Activated T-helper 17 cell treated with anti-CD3 and anti-CD28 coated beads, Interleukin-2, amount 50 U/mL, for 72 hours (primary cell): Measurements from ENCODE around the gene WWOX. TPM values are rescaled to one million over a fixed set of nuclear protein-coding genes. Genes with fewer than 3 reads are reported as not detected.
A peak's percentile ranks its signal among the peaks of the same experiment; 100 is the strongest.
"Not testable (repeated sequence)": the region's sequence is repeated elsewhere in the genome, so short reads cannot be mapped to it uniquely, and the experiment has no call there.

Experiments
- ATAC-seq: fragments of 150-1000 bp; cut with Tn5 transposase; replicated peaks from 2 replicates; pipeline ENCODE4 v1.10.0; 2021; ENCODE audit warnings: mild to moderate bottlenecking, moderate library complexity
- H3K27ac Mint-ChIP-seq: one replicate; pipeline ENCODE4 v1.8.0; 2022; ENCODE audit warnings: mixed read lengths
- H3K27me3 Mint-ChIP-seq: one replicate; pipeline ENCODE4 v1.8.0; 2022; ENCODE audit warnings: mixed read lengths
- H3K36me3 Mint-ChIP-seq: one replicate; pipeline ENCODE4 v1.8.0; 2022; ENCODE audit warnings: low read depth, mild to moderate bottlenecking, mixed read lengths
- H3K4me1 Mint-ChIP-seq: one replicate; pipeline ENCODE4 v1.8.0; 2022; ENCODE audit warnings: mixed read lengths
- H3K4me3 Mint-ChIP-seq: one replicate; pipeline ENCODE4 v1.8.0; 2022; ENCODE audit warnings: mild to moderate bottlenecking, mixed read lengths
- H3K9me3 Mint-ChIP-seq: one replicate; pipeline ENCODE4 v1.8.0; 2022; ENCODE audit warnings: mixed read lengths
- total RNA-seq, 2 donors: library from RNA; stranded (reverse); gene quantifications; one replicate each; pipeline ENCODE4 v1.2.3, GENCODE V29; 2022

Gene WWOX
- total RNA-seq, 2 donors from 2014 or later, result 9.4 to 16.5 TPM

DNA sequence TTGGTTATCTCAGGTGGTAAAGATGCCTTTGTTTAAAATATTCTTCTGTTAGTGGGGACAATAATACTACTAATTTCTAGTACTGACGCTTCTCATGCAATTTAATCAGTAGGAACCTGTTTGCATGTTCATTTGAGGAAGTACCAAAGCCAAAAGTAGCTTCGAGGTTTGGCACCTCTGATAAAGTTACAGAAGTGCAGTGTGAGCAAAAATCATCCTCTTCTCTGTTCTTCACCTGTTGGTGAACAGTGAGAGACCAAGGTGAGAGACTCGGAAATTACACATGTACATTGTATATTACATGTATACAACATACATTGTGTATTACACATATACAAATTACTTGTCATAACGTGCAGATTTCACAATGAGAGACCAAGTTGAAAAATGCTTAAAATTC lies 1096.5 kb downstream of the WWOX start:
- Mint-ChIP-seq H3K4me3 (no peak overlapping the region), H3K36me3 (no peaks in the 10 kb centered on the region), H3K27ac (no peak overlapping the region), H3K4me1 (peaks cover 4% of the 10 kb centered on the region), H3K9me3 (no peaks in the 10 kb centered on the region), H3K27me3 (no peaks in the 10 kb centered on the region)
- no peak for ATAC-seq

GRCh38 chr16:79201436-79201835 lies 1102.0 kb downstream of the WWOX start:
- H3K27ac Mint-ChIP-seq, result no peak overlapping the region
- no peaks in the 10 kb centered on the region for H3K9me3 Mint-ChIP-seq
- no peak for ATAC-seq
- no peaks in the 10 kb centered on the region for H3K4me1 Mint-ChIP-seq
- H3K4me3 Mint-ChIP-seq, result no peak overlapping the region
- H3K27me3 Mint-ChIP-seq, result no peaks in the 10 kb centered on the region
- no peaks in the 10 kb centered on the region for H3K36me3 Mint-ChIP-seq

DNA sequence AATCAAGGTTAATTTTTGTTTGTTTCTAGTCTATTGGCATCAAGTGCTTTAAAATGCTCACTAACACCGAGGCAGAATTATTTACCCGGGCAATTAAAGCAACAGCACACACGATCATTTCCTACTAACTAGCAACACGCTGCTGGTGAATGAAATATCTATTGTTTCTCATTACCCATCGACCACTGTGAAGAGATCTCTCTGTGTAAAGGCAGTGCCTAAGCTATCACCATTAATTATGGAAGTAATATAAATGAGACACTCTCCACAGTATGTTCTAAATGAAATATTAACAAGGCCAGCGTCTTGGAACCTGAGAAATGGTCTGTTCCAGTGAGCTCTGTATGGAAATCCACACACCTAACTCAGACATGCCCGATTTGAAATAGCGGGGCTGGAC lies 1103.5 kb downstream of the WWOX start:
- Mint-ChIP-seq H3K36me3 (no peaks in the 10 kb centered on the region), H3K4me1 (no peaks in the 10 kb centered on the region), H3K4me3 (no peak overlapping the region), H3K27ac (no peak overlapping the region), H3K9me3 (no peaks in the 10 kb centered on the region), H3K27me3 (no peaks in the 10 kb centered on the region)
- ATAC-seq, result no peak

DNA sequence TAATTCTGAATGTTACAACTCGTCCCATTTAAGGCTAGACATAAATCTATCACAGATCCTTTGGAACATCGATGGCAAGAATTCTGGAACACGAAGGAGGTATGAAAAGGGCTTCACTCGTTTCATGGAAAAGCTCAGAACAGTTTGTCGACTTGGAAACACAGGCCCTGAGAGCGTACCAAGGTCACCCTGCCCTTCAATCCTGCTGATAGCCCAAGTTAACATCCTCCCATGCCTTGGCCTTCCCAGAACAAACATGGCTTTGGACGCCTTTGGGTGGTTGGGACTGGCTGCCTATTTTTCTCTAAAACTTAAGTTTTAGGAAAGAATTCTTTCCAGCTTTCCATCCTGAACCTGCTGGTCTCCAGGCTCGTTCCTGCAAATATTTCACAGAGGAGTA lies 1105.0 kb downstream of the WWOX start:
- Mint-ChIP-seq H3K4me1 (no peaks in the 10 kb centered on the region), H3K36me3 (no peaks in the 10 kb centered on the region), H3K9me3 (no peaks in the 10 kb centered on the region), H3K27ac (no peak overlapping the region), H3K4me3 (no peak overlapping the region), H3K27me3 (no peaks in the 10 kb centered on the region)
- no peak for ATAC-seq

- Mint-ChIP-seq H3K4me1 (no peaks in the 10 kb centered on the region), H3K36me3 (no peaks in the 10 kb centered on the region), H3K27me3 (no peaks in the 10 kb centered on the region), H3K9me3 (no peaks in the 10 kb centered on the region), H3K4me3 (no peak overlapping the region), H3K27ac (no peak overlapping the region)
- no peak for ATAC-seq
Observed at GRCh38 chr16:79206889-79207288, 1107.4 kb downstream of the WWOX start.

GRCh38 chr16:79209308-79209707 lies 1109.9 kb downstream of the WWOX start:
- H3K27me3 Mint-ChIP-seq, result no peaks in the 10 kb centered on the region
- ATAC-seq, result no peak
- H3K4me3 Mint-ChIP-seq, result no peak overlapping the region
- no peak overlapping the region for H3K27ac Mint-ChIP-seq
- H3K9me3 Mint-ChIP-seq, result peaks cover 5% of the 10 kb centered on the region
- no peaks in the 10 kb centered on the region for H3K4me1 Mint-ChIP-seq
- no peaks in the 10 kb centered on the region for H3K36me3 Mint-ChIP-seq

GRCh38 chr16:79210607-79211006 lies 1111.2 kb downstream of the WWOX start:
- no peak overlapping the region for H3K27ac Mint-ChIP-seq
- H3K4me1 Mint-ChIP-seq, result no peaks in the 10 kb centered on the region
- no peaks in the 10 kb centered on the region for H3K36me3 Mint-ChIP-seq
- H3K27me3 Mint-ChIP-seq, result no peaks in the 10 kb centered on the region
- no peak overlapping the region for H3K4me3 Mint-ChIP-seq
- H3K9me3 Mint-ChIP-seq, result peaks cover 5% of the 10 kb centered on the region
- ATAC-seq, result peak; percentile 80

DNA sequence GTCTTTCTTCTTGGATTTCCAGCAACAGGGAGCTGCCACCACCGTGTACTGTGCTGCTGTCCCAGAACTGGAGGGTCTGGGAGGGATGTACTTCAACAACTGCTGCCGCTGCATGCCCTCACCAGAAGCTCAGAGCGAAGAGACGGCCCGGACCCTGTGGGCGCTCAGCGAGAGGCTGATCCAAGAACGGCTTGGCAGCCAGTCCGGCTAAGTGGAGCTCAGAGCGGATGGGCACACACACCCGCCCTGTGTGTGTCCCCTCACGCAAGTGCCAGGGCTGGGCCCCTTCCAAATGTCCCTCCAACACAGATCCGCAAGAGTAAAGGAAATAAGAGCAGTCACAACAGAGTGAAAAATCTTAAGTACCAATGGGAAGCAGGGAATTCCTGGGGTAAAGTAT lies 1112.1 kb downstream of the WWOX start:
- H3K36me3 Mint-ChIP-seq, result no peaks in the 10 kb centered on the region
- peaks cover 4% of the 10 kb centered on the region for H3K4me1 Mint-ChIP-seq
- H3K9me3 Mint-ChIP-seq, result peaks cover 5% of the 10 kb centered on the region
- no peaks in the 10 kb centered on the region for H3K27me3 Mint-ChIP-seq
- no peak overlapping the region for H3K4me3 Mint-ChIP-seq
- H3K27ac Mint-ChIP-seq, result no peak overlapping the region
- no peak for ATAC-seq

DNA sequence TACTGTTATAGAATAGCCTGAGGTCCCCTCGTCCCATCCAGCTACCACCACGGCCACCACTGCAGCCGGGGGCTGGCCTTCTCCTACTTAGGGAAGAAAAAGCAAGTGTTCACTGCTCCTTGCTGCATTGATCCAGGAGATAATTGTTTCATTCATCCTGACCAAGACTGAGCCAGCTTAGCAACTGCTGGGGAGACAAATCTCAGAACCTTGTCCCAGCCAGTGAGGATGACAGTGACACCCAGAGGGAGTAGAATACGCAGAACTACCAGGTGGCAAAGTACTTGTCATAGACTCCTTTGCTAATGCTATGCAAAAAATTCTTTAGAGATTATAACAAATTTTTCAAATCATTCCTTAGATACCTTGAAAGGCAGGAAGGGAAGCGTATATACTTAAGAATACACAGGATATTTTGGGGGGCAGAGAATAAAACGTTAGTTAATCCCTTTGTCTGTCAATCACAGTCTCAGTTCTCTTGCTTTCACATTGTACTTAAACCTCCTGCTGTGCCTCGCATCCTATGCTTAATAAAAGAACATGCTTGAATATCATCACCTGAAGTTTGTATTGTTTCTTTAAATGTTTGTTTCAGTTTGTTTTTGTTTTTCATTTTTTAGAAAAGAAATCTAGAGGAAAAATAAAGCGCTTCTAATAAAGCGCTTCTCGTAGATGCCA lies 1112.8 kb downstream of the WWOX start:
- no peak overlapping the region for H3K27ac Mint-ChIP-seq
- H3K4me1 Mint-ChIP-seq, result peaks cover 5% of the 10 kb centered on the region
- no peaks in the 10 kb centered on the region for H3K36me3 Mint-ChIP-seq
- H3K27me3 Mint-ChIP-seq, result no peaks in the 10 kb centered on the region
- no peak overlapping the region for H3K4me3 Mint-ChIP-seq
- no peak for ATAC-seq
- peaks cover 5% of the 10 kb centered on the region for H3K9me3 Mint-ChIP-seq

GRCh38 chr16:79213214-79213613 lies 1113.8 kb downstream of the WWOX start:
- H3K4me3 Mint-ChIP-seq, result no peak overlapping the region
- no peak for ATAC-seq
- peaks cover 14% of the 10 kb centered on the region for H3K4me1 Mint-ChIP-seq
- no peaks in the 10 kb centered on the region for H3K36me3 Mint-ChIP-seq
- peaks cover 5% of the 10 kb centered on the region for H3K9me3 Mint-ChIP-seq
- no peaks in the 10 kb centered on the region for H3K27me3 Mint-ChIP-seq
- no peak overlapping the region for H3K27ac Mint-ChIP-seq

- Mint-ChIP-seq H3K27me3 (no peaks in the 10 kb centered on the region), H3K9me3 (peaks cover 5% of the 10 kb centered on the region), H3K4me1 (peaks cover 18% of the 10 kb centered on the region), H3K36me3 (no peaks in the 10 kb centered on the region), H3K27ac (no peak overlapping the region), H3K4me3 (no peak overlapping the region)
- ATAC-seq, result no peak
Observed at GRCh38 chr16:79215289-79215688, 1115.8 kb downstream of the WWOX start.

DNA sequence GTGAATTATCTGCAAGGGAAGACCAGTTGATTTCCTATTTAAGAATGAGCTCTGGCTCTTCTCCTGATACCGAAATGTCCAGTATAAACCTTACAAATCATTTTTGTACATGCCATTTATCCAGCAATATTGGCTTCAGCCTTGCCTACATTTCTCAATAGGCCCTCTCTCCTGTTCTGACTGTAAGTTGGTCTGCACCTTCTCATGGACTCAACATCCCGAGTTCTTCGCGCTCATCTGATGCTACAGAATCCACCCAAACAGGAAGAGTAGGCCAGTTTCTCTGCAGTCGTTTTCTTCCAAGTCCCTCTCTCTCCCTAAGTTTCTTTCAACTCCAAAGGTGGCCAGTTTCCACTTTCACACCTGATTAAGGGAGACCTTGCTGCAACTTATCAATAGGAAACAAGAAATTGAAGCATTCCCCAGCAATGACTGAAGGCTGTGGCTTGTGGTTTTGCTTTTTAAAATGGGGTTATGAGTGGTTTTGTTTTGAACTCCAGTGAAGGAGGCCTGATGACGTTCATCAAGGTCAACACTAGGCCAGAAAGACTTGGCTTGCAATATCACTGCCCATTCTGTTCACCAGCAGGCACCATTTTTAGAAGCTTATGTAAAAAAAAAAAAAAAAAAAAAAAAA lies 1118.0 kb downstream of the WWOX start:
- Mint-ChIP-seq H3K9me3 (peaks cover 5% of the 10 kb centered on the region), H3K27me3 (no peaks in the 10 kb centered on the region), H3K36me3 (no peaks in the 10 kb centered on the region), H3K4me1 (peaks cover 18% of the 10 kb centered on the region), H3K4me3 (peak overlapping the region; percentile 55), H3K27ac (peak overlapping the region; percentile 14)
- ATAC-seq, result peak; percentile 97

- no peak for ATAC-seq
- Mint-ChIP-seq H3K4me3 (no peak overlapping the region), H3K27me3 (no peaks in the 10 kb centered on the region), H3K27ac (peak overlapping the region; percentile 14), H3K4me1 (peaks cover 18% of the 10 kb centered on the region), H3K36me3 (no peaks in the 10 kb centered on the region), H3K9me3 (peaks cover 5% of the 10 kb centered on the region)
Observed at GRCh38 chr16:79218351-79218750, 1118.9 kb downstream of the WWOX start.

GRCh38 chr16:79225994-79226393 lies 1126.5 kb downstream of the WWOX start:
- H3K36me3 Mint-ChIP-seq, H3K4me3 Mint-ChIP-seq, H3K4me1 Mint-ChIP-seq, H3K27me3 Mint-ChIP-seq, H3K27ac Mint-ChIP-seq, ATAC-seq, H3K9me3 Mint-ChIP-seq: not testable (repeated sequence)

GRCh38 chr16:79229361-79229760 lies 1129.9 kb downstream of the WWOX start:
- no peak for ATAC-seq
- Mint-ChIP-seq H3K27ac (no peak overlapping the region), H3K4me3 (no peak overlapping the region), H3K36me3 (no peaks in the 10 kb centered on the region), H3K27me3 (no peaks in the 10 kb centered on the region), H3K4me1 (no peaks in the 10 kb centered on the region), H3K9me3 (no peaks in the 10 kb centered on the region)
